Glomerular visceral epithelial cell (primary cell): ENCODE measurements around the gene AKT3.

ENCODE experiments used
- DNase-seq: peaks from one replicate; pipeline ENCODE4 v3.0.0-alpha.2; 2016; ENCODE audit errors: extremely low spot score

AKT3 gene

GRCh38 chr1:243462929-243463697, 386.9 kb downstream of the AKT3 start:
- no peak for DNase-seq

- DNase-seq, result no peak
Measured at GRCh38 chr1:243461700-243462099, 388.3 kb downstream of the AKT3 start.

DNA sequence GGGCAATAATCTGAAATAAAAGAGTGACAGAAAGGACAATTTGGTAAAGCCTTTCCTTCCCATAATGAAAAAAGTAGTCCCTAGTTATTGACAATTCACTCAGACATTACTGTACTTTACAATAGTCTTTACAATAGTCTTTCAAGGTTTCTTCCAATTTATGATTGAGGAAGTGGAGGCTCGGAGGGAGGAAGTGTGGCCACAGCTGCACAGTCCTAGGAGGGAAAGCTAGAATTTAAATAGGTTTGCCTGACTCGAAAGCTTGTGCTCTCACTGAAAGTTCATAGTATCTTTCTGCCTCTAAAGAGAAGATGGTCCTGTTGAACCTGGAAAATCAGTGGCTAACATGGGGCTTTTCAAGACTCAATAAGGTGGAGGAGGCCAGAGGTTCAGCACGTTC, 391.0 kb downstream of the AKT3 start:
- no peak for DNase-seq

DNA sequence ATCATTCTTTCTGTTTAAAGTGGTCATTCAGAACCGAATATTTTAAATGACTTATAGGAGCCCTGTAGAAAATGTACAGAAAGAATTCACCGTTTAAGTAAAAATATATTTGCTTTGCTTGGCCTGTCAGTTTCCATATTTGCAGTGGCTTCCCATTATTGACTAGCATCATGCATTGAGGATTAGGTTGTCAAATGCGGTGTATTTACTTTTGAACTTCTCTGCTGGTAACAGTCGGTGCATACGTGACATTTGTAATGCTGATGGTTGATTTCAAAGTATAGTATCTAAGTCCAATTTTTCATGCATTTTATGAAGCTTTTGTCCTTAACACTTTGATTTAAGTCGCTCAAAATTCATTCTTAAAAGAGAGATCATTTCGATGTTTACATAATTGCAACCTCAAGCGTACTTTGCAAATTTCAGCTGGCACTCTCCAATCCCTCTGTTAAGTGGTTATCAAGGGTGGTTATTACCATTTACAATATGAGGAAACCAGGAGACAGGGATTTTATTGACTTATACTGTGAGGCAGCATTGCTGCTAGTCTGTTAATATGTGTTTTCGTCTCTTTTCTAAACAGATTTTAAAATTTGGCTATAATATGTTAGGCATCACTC, 392.6 kb downstream of the AKT3 start:
- DNase-seq, result no peak

GRCh38 chr1:243455760-243456651, 394.0 kb downstream of the AKT3 start:
- no peak for DNase-seq

GRCh38 chr1:243454328-243454997, 395.6 kb downstream of the AKT3 start:
- no peak for DNase-seq

- no peak for DNase-seq
Measured at GRCh38 chr1:243452092-243452491, 398.0 kb downstream of the AKT3 start.

DNA sequence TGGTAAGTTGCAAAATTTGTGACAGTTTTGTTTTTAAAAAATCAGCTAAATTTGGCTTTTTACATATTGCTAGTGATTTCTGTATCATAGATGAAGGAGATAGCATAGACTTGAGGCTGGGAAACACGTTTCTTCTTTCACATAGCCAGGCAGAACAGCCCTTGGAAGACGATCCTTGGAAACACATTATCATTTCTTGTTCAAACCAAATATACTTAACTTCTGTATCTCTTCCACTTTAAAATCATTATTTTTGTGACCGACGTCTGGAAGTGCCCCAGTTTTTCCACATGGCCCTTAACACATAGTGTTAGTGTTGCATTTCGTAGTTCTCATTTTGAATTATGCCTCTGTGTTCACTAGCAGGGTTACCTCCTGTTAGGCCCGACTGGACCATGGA, 400.7 kb downstream of the AKT3 start:
- DNase-seq, result no peak

GRCh38 chr1:243447844-243448243, 402.2 kb downstream of the AKT3 start:
- no peak for DNase-seq

DNA sequence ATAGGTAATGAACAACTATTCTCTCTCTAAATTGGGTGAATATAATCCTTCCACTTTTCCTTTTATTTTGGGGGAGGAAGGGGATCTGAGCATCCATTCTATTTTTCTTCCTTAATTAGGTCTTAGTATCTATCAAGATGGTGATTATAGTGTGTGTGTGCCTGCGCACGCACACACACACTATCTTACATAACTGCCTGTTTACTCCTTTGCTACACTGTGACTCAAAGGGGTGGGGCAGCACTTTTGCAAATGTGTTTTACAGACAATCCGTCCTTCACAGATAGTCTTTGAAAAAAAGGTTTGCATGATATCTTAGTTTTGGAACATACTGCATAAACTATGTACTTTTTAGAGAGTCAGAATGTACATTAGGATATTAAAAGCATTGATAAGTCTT, 402.7 kb downstream of the AKT3 start:
- no peak for DNase-seq

DNA sequence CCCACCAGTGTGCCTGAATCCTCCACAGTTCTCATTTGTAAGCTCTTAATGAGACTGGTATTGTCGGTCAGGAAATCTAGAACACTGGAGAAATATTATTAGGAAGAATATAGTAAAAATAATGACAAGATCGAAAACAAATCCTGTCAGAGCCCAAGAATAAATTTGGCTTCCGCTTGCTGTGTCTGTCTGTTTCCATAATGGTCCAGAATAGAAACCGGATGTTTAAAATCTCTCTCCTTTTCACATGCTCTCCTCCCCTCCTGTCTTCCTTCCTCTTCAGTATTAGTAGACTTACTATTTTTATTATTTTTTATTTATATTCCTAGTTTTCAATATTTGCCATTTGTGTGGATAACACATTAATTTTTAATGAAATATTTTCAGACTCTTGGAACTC, 406.5 kb downstream of the AKT3 start:
- DNase-seq, result no peak

- no peak for DNase-seq
Measured at GRCh38 chr1:243441601-243442000, 408.4 kb downstream of the AKT3 start.

DNA sequence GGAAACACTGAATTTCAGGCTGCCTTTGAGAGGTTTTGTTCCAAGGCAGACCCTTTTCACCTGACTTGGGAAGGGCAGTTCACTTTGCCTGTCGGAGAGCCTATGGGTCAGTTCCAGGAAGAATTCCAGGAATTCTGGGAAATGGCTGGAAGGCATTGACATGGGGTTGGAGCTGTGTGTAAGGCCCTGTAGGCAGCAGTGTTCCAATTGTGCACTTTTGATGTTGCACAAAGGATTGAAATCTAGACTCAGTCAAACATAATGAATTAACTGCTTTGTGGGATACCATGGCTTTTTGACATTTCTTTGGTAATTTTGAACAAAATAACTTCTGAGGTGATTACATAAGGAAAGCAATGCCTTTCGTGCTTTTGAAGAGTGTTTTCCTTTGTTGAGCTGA, 409.6 kb downstream of the AKT3 start:
- DNase-seq, result no peak

GRCh38 chr1:243438815-243439214, 411.2 kb downstream of the AKT3 start:
- DNase-seq, result peak; percentile 50
